CD4-positive, alpha-beta T cell treated with Interleukin-17A for 1 hour (primary cell): ENCODE data around the gene PDCD2.
A peak's percentile ranks its signal among the peaks of the same experiment; 100 is the strongest.
"Not testable (repeated sequence)": the region's sequence is repeated elsewhere in the genome, so short reads cannot be mapped to it uniquely, and the experiment has no call there.

Source experiments
- DNase-seq: peaks from one replicate; pipeline ENCODE4 v3.0.0-alpha.2; 2020

Gene PDCD2

DNA sequence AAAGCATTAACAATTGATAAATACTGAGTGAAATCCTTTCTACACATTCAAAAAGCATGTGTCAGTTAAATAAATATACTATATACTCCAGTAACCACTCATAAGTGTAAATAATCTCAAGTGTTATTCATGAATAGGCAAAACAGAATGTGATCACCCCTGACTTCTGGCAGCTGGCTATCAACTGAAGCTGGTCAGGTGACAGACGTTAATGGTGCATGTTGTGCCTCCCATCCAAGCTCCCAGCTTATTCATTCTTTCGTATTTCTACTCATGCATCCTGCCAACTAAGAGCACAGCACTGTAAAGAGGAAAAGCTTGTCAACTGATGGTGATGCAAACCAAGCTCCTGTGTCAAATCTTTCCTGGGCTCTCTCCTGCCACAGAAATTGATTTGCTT lies 39.0 kb downstream of the PDCD2 start:
- DNase-seq: no peak

DNA sequence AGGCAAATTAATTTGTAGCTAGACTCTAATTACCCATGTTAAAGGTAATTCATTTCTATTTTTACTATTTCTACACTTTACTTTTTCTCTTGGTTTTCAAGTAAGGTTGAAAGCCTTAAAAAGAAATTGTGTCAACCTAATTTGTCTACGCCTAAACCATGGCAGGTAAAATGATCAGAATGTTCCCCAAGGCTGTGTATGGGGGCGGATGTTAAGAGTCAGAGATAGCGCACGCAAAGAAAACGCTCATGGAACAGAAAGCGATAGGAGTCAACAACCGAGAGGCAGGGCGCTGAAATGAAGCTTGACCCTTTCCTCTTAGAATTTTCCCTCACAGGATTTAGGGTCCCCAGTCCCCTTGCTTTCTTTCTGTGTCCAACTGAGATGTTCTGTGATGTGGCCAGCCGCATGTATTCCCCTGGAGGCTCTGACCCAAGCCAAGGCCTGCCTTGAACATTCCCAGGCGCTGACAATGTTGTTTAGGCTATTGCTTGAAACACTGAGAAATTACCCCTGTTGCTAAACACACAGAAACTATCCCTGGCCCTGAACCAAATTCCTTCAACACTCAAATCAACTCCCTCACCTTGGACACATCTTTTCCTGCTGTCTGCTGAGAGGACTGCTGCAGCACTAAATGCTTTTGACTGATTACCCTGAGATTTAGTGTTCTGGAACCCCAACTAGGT lies 42.3 kb downstream of the PDCD2 start:
- DNase-seq: no peak

DNA sequence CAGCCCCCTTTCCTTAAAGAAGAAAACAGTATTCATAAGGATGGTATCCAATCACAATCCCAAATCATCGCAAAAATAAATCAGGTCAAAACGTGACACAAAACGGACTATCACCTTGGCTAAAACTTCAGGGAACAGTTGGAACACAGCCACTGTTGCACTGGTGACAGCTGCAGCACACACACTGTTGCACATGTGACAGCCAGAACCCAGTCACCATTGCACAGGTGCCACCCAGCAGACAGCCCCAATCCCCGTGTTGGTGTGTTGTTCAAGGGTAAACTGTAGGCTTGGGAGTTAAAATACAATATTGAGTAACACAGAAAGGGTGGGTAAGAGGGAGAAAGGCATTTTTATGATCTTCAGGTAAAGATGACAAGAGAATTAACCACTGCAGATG lies 47.1 kb downstream of the PDCD2 start:
- DNase-seq: no peak

DNA sequence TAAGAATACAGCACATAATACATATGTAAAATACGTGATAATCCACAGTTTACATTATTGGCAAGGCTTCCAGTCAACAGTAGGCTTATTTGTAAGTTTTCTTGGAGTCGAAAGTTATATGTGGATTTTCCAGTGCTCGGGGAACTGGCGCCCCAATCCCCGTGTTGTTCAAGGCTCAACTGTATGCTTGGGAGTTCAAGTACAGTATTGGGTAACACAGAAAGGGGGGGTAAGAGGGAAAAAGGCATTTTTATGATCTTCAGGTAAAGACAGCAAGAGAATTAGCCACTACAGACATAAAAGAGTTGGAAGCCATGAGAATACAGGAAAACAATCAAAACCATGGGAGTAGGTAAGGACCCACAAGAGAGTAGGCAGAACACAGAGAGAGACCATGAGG lies 47.8 kb downstream of the PDCD2 start:
- DNase-seq: no peak

DNA sequence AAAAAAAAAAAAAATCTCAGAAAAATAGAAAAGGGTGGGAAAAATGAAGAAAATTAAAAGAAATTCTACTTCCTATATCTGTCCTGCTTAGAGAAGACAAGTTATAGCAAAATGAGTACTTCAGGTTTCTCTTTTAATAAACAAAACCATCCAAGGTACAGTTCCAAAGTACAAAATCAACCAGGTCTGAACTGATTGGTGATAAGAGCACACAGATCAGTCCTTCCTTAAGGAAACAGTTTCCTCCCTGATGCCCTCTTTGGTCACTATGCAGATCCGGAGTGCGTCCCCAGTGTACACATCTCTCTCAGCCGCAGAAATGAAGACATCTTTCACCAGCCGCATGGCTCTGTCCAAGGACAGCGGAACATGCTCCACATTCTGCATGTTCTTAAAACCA lies 49.4 kb downstream of the PDCD2 start:
- DNase-seq: no peak

DNA sequence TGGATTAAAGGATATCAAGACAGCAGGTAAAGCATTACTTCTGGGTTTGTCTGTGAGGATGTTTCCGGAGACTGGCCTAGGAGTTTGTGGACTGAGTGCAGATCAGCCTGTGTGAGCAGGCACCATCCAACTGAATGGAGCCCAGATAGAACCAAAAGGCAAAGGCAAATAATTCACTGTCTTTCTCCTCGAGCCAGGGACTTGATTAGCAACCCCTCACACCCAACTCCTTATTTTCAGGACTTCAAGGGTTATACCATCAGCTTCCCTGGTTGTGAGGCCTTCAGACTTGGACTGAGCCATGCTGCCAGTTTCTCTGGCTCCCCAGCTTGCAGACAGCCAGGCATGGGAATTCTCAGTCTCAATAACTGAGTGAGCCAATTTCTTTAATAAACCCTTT lies 50.6 kb downstream of the PDCD2 start:
- DNase-seq: no peak

DNA sequence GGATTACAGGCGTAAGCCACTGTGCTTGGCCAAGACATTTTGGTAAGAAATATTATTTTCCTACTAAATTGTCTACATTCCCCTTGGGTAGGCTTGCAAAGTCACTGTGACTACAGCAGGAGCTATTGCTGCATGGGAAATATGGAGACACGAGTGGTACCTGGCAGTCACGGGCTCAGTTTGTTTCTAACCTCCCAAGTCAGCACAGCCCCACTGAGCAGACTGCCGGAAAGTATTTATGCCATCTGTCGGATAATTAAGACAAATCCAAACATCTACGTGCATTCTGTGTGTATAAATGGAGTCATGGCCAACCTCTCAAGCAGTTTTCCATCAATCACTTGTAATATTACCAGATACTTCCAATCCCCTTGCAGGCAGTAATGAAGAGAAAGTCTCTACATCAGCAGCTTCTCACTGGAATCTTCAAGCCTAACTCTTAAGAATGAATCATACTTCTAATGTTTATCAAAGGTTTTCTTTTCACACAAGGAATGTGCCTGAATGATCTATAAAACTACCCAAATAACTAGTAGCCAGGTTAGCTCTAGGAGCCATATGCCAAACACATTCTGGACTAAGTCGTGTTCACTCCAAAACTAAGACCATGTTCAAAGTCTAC lies 51.5 kb downstream of the PDCD2 start:
- DNase-seq: no peak

DNA sequence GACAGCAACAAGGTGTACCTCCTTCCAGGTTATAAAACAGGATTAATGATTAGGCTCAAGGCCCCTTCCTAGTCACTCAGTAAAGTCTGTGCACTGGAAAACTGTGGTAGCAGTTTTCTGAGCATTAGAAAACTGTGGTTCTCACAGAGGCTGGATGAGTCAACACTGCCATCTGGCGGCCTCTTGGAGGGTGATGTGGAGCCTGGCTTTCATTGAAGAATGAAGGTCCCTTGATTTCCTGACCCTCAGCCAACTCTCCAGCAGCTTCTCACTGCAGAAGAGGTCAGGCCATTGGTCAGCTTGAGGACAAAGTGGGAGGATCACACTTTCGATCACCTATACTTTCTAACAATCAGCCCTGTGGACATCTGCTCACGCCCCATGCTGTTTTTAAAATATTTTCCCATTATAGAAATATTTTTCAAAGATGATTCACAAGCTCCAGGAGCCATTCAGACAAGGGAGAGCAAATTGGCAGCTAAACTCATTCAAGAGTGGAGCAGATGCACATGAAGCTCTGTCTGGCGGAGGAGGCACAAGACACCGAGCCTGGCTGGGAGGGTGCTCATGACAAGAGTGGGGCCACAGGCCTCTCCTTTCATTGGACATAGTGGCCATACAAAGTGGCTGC lies 54.5 kb downstream of the PDCD2 start:
- peak; percentile 65 for DNase-seq

DNA sequence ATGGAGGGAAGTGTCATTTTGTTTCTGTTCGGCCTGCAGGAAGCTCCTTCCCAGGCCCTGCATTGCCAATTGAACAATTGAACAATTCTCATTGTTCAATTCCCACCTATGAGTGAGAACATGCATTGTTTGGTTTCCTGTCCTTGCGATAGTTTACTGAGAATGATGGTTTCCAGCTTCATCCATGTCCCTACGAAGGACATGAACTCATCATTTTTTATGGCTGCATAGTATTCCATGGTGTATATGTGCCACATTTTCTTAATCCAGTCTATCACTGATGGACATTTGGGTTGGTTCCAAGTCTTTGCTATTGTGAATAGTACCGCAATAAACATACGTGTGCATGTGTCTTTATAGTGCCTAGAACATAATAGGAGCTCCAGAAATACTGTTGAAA lies 56.4 kb downstream of the PDCD2 start:
- not testable (repeated sequence) for DNase-seq

DNA sequence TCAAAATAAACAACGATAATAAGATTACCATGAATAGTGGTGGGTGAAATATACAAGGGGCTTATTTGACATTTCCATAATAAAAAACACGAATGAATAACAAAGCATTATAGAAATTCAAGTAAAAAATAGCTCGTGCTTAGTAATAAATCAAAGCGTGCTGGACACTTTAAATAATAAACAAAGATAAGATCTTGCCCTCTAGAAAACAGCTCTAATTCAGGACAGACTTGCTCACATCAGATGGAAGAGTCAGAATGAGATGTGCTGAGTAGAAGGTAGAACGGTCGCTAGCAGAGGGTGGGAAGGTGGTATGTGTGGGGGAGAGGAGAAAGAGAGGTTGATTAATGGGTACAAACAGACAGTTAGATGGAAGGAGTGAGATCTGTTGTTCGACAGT lies 58.6 kb downstream of the PDCD2 start:
- DNase-seq: no peak
